Fibroblast of the aortic adventitia (primary cell): ENCODE data around the gene SP140L. TPM values are rescaled to one million over a fixed set of nuclear protein-coding genes. Genes with fewer than 3 reads are reported as not detected.
A peak's percentile ranks its signal among the peaks of the same experiment; 100 is the strongest.
"Not testable (repeated sequence)": the region's sequence is repeated elsewhere in the genome, so short reads cannot be mapped to it uniquely, and the experiment has no call there.

Experiments
- DNase-seq: peaks from one replicate; pipeline ENCODE4 v3.0.0-alpha.2; 2010; ENCODE audit warnings: low read depth
- H3K4me3 ChIP-seq: 2 replicates; pipeline ENCODE4 v1.5.1; 2011; ENCODE audit warnings: low read depth, mild to moderate bottlenecking, control low read depth, low read length, moderate library complexity
- total RNA-seq: library from RNA; depleted of rRNA; stranded (reverse); fragments of >200 nt; gene quantifications from 2 replicates; pipeline ENCODE4 v1.2.3, GENCODE V29; 2012; ENCODE audit warnings: low replicate concordance
- TF ChIP-seq, protein P1 (sequence below): IDR thresholded peaks from 2 replicates; pipeline ENCODE4 v1.5.1; 2011; ENCODE audit warnings: mild to moderate bottlenecking, low read length, control low read depth, inconsistent platforms; ENCODE audit not compliant: insufficient read depth

The SP140L gene
- total RNA-seq, 1 donor = 16.0 TPM

DNA sequence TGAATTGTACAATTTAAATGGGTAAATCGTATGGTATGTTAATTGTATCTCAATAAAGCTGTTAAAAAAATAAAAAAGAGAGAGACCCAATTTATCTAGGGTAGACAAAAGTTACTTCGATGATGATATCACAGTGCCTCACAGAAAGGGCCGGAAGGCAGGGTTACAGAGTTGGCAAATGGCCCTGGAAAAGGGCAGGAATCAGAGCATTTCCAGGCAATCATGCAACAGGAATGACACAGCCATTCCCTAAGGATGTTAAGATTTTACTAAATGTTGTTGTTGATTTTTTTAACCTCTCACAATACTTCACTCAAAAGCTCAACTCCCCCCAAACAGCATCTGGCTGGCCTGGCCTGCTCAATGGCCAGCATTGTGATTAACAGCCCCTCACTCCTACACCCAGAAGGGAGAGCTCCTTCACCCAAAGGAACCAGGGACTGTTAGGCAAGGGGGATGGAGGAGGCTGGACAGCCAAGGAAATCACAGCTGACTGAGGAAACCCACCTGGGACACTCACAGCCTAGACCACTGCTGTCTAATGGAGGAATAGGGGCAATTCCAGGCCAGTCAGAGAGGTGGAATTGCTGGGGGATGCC lies 81.3 kb downstream of the SP140L start:
- H3K4me3 ChIP-seq = no peak overlapping the region
- peak; percentile 95 for DNase-seq
- TF ChIP-seq, protein P1, sequence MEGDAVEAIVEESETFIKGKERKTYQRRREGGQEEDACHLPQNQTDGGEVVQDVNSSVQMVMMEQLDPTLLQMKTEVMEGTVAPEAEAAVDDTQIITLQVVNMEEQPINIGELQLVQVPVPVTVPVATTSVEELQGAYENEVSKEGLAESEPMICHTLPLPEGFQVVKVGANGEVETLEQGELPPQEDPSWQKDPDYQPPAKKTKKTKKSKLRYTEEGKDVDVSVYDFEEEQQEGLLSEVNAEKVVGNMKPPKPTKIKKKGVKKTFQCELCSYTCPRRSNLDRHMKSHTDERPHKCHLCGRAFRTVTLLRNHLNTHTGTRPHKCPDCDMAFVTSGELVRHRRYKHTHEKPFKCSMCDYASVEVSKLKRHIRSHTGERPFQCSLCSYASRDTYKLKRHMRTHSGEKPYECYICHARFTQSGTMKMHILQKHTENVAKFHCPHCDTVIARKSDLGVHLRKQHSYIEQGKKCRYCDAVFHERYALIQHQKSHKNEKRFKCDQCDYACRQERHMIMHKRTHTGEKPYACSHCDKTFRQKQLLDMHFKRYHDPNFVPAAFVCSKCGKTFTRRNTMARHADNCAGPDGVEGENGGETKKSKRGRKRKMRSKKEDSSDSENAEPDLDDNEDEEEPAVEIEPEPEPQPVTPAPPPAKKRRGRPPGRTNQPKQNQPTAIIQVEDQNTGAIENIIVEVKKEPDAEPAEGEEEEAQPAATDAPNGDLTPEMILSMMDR = no peak

DNA sequence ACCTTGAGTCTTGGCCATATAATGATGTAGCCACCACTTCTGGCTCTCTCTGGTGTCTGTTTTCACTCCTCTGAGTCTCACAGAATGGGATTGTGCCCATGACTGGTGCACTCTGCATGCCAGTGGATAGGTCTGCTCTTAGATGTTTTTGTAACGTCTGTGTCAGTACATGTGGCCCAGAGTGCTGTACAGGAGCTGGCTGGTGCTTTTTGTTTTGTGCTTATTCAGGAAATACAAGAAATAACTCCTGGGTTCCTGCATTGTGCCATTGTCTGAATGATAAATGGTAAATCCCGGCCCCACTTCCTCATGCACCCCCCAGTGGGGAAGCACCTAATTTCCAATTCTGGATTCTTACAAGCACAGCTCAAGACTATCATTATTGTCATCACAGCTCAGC lies 82.3 kb downstream of the SP140L start:
- H3K4me3 ChIP-seq = not testable (repeated sequence)
- peak; percentile 55 for DNase-seq

DNA sequence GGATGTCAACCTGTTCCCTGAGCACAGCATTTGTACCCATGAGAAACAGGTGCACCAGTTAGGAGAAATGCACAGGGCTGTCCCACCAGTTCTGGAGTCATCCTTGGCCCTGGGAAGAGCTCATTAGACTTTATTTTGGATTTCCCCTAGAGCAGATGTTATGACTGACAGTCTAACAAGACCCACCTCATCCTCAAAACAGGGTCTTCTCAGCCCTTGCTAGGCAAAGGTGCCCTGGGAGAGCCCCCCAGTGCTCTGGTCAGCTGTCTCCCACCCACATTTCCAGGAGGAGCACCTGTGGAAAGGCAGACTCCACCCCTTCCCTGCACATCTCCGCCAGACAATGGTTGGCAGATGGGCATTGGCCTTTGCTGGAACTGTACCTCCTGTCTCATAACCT lies 83.3 kb downstream of the SP140L start:
- H3K4me3 ChIP-seq = no peak overlapping the region
- no peak for DNase-seq
- TF ChIP-seq, protein P1 = no peak

DNA sequence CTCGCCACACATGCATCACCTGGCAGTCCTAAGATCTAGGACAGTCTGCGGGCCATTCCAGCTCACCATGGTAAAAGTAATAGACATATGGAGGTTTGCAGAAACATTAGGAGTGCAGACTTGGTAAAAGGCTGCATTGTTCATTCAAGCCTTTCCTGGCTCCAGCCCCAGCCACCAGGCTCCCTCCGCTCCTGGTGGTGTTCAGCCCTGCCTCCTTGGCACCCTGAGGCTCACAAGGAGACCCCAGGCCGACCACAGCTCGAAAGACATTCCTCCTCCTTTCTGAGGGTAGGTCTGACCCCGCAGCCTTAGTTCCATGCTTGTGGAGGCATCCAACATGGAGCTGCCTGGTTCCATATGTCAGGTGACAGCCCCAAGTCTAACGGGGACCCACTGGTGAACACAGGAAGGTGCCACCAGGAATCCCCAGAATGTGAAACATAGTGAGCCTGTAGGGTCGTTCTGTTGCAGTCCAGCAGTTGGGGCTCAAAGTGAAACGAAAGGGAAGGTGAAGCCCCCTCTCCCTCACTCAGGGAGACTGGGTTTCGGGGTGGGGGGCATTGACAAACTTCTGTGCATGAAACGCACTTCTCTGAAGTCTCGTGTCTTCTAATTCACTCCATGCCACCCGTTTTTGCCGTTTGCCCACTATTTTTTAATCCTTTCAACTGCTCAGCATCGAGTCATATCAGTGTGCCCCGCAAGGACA lies 84.0 kb downstream of the SP140L start:
- TF ChIP-seq, protein P1 = no peak
- no peak for DNase-seq
- peak overlapping the region; percentile 79 for H3K4me3 ChIP-seq

DNA sequence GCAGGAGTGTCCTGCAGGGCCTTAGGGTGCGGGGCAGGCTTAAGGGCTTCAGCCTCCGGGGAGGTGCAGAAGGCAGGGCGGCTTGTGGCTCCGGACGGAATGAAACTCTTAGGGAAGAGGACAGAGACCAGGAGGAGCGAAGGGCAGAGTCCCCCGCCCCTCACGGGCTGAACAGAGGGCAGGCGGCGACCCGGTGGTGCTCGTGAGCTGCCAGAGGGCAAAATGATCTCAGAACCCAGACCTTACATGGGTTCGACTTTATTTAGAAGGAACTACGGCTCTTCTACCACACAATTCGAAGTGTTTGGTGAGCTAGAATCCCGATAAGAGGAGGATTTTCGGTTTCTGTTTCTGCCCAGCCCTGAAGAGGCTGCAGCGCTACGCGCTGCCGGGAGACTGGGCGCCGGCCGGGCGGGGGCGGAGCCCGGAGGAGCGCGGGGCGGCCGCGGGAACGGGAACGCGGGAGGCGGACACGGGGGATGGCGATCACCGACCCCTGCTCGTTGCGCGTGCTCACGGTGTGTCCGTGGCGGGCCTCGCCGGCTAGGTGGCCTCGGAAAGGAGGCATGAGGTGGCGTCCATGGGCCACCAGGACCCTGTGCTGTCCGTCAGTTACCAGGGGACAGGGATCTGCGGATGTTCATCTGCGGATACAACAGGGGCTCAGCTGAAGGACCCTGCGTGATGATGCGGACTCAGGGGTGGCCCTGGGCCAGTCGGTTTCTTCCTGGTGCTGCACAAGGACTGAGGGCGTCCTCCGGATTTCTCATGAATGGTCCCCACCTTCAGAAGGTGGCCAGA lies 84.8 kb downstream of the SP140L start:
- H3K4me3 ChIP-seq = peak overlapping the region; percentile 79
- TF ChIP-seq, protein P1 = no peak
- DNase-seq = peak; percentile 74

DNA sequence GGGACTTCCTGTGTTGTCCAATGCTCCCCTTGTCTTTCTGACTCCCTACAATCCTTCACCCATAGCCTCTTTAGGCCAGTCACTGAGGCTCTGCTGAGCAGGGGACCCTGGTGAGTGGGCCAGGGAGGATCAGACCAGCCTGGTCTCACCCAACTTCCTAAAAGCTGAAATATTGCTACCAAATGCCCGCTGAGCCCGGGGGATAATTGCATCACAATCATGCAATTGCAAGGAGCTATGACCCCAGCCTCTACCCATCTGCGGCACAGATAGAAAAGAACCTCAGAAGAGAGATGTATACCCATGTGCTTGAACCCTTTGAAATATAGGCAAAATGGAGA lies 85.3 kb downstream of the SP140L start:
- DNase-seq = no peak
- TF ChIP-seq, protein P1 = no peak
- peak overlapping the region; percentile 79 for H3K4me3 ChIP-seq

DNA sequence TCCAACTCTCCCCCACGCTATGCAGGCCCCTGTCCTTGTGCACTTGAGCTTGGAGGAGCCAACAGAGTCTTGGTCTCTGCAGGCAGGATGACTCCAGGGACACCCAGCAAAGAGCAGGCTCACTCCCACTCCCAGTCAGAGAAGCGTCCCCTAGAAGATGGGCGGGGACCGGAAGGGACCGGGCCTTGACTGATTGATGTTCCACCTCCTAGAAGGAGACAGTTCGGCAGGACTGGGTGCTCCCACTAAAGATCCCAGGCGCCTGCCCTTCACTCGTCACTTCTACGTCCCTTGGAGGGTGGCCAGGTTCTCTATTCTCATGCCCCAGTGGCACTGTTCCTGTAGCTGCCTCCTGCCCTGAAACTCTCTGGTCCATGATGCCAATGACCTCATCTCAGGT lies 85.9 kb downstream of the SP140L start:
- TF ChIP-seq, protein P1 = no peak
- no peak overlapping the region for H3K4me3 ChIP-seq
- DNase-seq = no peak
